Stimulated activated naive CD8-positive, alpha-beta T cell treated with anti-CD3 and anti-CD28 coated beads, Interleukin-15, Interleukin-2, amounts not matched to agents 100 U/mL and 50 U/mL, for 24 hours (primary cell): ENCODE results near the gene CPNE4.
"Not testable (repeated sequence)": the region's sequence is repeated elsewhere in the genome, so short reads cannot be mapped to it uniquely, and the experiment has no call there.

ENCODE experiments used
- ATAC-seq: fragments of 150-1000 bp; cut with Tn5 transposase; one replicate; pipeline ENCODE4 v1.10.0; 2021
- DNase-seq: peaks from one replicate; pipeline ENCODE4 v3.0.0; 2021

The CPNE4 gene

GRCh38 chr3:132016061-132017041 lies 18.5 kb downstream of the CPNE4 start:
- no peak for DNase-seq

DNA sequence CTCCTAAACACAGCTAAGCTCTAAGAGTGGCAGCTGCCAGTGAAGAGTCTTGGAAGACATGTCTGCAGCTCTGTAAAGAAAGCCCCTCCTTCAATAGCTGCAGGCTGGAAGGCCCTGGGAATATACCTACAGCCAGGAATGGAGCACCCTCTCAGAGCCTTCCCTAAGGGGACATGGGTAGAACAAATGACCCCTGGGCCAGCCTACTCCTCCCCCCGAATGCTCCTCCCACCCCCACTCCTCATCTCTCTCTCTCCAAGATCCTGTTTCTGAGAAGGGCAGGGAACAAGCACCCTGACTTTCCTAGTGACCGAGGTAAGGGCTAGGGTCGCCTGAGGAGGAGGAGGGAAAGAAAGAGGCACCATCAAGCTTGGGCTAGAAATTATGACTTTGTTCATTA lies 20.7 kb downstream of the CPNE4 start:
- ATAC-seq: no peak

More at GRCh38 chr3:132016061-132017041, 18.5 kb downstream of the CPNE4 start:
- no peak for ATAC-seq

DNA sequence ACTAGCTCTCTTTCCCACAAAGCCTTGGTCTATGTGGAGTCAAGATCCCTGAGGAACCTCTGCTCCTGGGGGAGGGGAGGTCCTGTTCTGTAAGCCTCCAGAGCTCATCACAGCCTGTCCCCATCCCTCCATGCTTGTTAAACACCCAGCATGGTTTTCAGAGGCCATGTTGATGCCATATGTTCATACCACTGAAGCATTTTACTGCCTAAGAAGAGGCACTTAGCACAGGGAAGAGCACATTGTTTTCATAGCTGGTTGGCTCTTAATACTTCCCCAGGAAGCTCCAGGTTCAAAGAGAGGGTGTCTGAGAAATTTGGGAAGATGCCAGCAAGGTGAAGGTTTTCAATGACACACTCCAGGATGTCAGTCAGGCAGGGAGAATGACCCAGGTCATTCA lies 25.6 kb downstream of the CPNE4 start:
- no peak for DNase-seq

More for the DNA sequence above, 20.7 kb downstream of the CPNE4 start:
- no peak for DNase-seq

GRCh38 chr3:132008837-132009236 lies 26.0 kb downstream of the CPNE4 start:
- no peak for ATAC-seq

More for the DNA sequence above, 25.6 kb downstream of the CPNE4 start:
- no peak for ATAC-seq

DNA sequence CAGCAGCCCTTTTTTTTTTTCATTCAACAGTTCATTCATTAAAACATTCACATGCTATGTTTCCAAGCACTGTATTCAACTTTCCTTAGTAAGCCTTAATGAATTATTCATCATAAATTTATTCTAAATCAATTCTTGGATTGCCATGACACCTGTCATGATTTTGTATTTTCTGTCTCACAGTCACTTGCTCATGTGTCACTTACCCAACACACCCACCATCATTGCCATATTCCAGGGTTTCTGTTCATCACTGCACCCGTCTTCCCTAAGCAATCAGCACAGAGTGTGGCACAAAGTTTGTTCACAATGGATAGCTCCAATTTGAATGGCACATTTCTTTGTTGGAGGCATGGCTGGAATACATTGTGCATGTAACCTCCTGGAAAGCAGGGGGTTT lies 27.2 kb downstream of the CPNE4 start:
- DNase-seq: no peak
- ATAC-seq: no peak

More at GRCh38 chr3:132008837-132009236, 26.0 kb downstream of the CPNE4 start:
- DNase-seq: no peak

DNA sequence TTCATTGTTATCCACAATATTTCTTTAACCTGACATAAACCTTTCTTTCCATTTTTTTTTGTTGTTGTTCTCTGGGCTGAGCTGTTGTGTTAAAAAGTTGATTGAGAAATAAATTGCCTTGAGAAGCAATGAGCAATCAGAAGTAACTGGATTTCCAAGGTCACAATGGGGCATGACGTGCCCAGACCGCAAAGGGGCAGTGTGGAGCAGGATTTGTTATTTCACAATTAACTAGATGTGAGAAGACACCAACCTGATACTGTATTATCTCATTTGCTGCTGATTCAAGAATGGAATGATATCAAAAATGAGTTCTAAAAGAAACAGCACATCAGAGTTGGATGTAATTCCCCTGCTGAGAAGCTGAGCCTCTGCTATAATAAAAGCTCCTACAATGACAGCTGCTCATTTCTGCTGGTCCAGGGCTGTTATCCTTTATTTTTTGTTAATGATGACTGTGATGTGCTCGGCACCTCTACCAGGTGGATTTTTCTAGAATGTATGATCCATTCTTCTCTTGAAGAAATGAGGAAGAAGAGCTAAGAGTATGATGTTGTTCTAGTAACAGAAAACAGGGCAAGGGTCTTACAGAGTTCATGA lies 28.1 kb downstream of the CPNE4 start:
- ATAC-seq: no peak
- peak; percentile 21 for DNase-seq

DNA sequence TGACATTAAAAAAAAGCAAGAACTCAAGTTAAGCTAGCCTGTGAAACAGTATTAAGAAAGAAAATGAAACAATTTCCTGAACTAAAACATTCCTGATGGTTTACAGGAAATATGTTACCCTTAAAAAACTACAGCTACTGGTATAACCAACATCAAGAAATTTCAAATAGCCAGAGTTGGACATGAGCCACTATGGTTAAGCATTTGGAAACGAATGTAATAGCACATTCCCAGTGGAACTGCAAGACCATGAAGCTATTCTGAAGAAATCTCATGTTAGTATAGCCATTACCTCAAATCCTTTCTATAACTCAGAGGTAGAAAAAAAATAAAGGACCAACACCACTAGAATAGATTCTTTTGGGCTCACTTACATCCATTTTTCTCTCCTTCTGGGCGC lies 30.2 kb downstream of the CPNE4 start:
- ATAC-seq: no peak
- DNase-seq: no peak

DNA sequence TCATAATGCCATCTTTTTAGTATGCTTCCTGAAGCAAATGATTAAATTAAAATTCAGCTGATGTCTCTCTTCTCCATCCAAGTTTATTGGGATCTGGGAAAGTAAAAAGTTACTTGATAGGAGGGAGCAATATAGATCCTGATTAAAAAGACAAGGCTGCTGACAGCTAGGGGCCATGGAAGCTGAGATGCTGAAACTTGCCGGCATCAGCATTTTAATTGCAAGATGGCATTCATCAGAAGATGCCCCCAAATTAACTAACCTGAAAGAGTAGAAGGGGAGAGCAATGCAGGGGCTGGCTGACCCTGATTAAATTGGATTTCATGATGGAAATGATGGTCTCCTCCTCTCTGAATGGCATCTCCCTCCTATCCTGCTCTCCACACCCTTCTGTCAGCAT lies 31.1 kb downstream of the CPNE4 start:
- ATAC-seq (no peak), DNase-seq (no peak)

DNA sequence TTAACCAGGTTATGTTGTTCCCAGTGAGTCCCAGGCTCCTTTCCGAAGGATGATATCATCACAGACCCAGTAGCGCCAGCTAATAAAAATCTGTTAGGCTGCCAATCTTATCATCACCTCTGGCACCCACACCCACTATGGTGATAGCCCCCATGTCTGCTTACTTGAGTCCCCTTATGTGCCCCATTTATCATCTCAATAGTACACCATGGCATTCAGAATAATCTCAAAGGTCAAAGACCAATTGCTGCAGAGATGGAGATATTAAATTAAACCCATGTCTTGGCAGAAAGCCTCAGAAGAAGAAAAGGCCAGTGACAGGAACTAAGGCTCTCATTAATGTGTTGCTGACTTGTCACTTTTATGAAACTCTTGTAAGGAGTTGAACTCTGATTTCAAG lies 32.8 kb downstream of the CPNE4 start:
- DNase-seq: no peak
- no peak for ATAC-seq

DNA sequence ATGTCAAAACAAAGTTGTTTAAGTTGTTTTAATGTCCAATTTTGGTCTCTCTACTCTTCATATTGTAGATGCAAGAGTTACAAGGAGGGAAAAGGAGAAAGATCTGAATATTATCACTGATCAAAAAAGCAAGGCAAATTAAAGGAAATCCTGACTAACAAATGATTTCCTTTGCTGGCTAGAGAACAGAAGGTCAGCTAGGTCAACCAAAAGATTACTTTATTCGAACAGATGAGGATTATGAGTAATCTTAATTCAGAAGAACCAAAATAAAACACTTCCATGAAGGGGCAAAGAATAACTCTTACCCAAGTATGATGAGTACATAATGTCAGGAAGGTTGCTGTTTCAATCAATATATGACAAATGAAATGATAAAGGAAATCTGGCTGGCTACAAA lies 33.8 kb downstream of the CPNE4 start:
- DNase-seq (no peak), ATAC-seq (no peak)

GRCh38 chr3:131998027-131998426 lies 36.8 kb downstream of the CPNE4 start:
- no peak for ATAC-seq
- no peak for DNase-seq

DNA sequence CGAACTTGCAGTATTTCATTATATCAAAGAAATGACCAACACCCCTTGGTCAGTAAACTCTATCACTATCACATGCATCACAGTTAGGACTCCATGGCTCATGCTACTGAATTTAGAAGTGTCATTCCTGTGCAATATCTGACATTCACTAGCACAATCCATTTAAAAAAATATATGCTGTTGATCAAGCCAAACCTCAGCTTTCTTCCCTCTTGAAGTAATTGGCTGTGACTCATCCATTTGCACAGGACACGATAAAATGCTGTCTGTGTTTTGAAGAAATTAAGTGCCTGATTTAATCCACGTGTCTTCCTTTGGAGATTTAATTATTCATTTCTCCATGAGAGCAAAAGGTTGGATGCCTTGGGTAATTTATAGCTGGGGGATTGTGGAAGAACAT lies 38.9 kb downstream of the CPNE4 start:
- no peak for ATAC-seq
- DNase-seq: no peak

DNA sequence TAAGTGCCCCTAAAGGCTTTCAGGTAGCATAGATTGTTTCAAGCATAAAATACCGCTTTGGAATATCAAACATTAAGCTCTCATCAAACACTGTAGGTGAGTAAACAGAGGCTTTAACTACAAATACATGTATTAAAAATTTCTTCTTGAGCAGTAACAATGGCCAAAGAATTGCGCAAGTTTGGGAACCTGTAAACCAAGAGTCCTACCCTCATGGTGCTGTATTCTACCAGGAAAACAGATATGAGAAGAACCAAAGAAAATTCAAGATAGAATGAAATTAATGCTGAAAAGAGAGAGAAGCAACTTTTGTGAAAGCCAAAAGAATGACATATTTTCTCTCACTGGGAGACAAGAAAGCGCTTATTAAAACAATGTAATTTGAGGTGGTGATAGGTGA lies 45.5 kb downstream of the CPNE4 start:
- DNase-seq: no peak
- no peak for ATAC-seq

DNA sequence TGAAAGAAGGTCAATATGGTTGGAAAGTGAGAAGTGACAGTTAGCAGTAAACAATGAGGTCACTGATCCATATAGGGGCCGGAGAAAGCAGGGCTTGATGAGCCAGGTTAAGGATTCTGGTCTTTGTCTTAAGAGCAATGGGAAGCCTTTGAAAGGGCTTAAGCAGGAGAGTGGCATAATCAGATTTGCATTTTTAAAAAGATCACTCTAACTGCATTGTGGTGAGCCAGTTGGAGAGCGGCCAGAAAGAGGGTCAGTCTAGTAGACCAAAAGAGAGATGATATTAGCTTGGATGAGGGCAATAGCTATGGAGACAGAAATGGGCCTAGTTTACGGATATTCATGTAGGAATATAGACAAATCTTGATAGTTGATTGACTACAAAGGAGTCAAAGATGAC lies 46.6 kb downstream of the CPNE4 start:
- DNase-seq (no peak), ATAC-seq (no peak)

DNA sequence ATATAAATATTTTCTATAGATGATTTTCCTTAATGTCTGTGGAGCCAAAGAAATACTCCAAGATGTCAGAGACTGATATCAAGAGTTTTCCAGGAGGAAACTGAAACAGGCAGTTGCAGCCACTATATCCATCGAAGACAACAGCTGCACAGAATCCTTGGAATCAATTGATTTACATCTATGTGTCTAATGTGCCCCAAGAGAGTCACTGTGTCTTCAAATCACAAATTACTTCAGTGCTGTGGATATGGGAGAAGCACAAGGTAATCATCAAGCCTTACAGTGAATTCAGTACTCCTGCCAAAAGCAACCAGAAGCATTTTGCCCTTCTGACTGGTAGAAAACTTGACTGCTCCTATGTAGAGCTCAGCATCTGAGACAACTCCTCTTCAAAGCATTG lies 51.1 kb downstream of the CPNE4 start:
- ATAC-seq (no peak), DNase-seq (no peak)

- DNase-seq: no peak
- ATAC-seq: no peak
Measured at GRCh38 chr3:131981323-131981722, 53.5 kb downstream of the CPNE4 start.

GRCh38 chr3:131976448-131976847 lies 58.4 kb downstream of the CPNE4 start:
- ATAC-seq (no peak), DNase-seq (no peak)

DNA sequence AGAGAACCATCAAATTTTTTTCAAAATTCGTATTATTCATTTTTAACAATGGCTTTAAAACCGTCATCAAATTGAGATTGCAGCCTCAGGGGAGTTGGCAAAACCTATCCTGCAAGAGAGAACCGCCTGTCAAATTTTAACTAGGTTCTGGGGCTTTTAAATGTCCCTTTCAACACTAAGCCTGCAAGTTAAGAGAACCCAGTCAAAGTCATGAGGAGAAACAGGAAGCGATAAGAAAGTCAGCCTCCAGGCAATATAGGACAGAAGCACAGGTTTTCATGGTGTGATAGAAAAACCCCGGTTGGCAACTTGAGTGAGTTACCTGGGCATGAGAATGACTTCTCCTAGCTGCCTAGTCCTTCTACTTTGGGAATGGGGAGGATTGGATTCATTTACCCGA lies 59.8 kb downstream of the CPNE4 start:
- no peak for ATAC-seq

GRCh38 chr3:131973731-131974130 lies 61.1 kb downstream of the CPNE4 start:
- no peak for ATAC-seq
- DNase-seq: no peak

More for the DNA sequence above, 59.8 kb downstream of the CPNE4 start:
- no peak for DNase-seq

DNA sequence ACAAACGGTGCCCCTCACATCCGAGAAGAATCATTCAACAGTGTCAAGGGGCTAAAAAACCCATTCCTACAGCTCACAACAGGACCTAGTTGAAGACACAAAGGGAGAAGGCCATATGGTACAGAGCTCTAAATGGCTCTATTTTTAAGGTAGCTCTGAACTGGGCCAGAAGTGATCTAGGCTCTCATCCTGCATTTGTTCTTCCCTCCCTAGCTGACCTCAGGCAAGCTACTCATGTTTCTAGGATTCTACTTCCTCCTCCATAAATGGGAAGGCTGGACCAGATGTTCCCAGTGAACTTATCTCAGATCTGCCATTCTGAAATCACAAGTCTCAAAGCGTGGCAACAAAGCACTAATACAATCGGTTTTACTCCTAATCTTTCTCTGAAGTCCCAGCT lies 62.3 kb downstream of the CPNE4 start:
- no peak for DNase-seq
- no peak for ATAC-seq

- DNase-seq (no peak), ATAC-seq (no peak)
Measured at GRCh38 chr3:131972091-131972490, 62.7 kb downstream of the CPNE4 start.

DNA sequence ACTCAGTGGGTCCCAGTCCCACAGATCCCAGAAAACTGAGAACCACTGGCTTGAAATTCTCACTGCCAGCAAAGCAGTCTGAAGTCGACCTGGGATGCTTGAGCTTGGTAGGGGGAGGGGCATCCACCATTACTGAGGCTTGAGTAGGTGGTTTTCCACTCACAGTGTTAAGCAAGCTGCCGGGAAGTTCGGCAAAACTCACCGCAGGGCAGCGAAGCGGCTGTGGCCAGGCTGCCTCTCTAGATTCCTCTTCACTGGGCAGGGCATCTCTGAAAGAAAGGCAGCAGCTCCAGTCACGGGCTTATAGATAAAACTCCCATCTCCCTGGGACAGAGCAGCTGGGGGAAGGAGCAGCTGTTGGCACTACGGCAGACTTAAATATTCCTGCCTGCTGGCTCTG lies 71.4 kb downstream of the CPNE4 start:
- not testable (repeated sequence) for ATAC-seq, DNase-seq

DNA sequence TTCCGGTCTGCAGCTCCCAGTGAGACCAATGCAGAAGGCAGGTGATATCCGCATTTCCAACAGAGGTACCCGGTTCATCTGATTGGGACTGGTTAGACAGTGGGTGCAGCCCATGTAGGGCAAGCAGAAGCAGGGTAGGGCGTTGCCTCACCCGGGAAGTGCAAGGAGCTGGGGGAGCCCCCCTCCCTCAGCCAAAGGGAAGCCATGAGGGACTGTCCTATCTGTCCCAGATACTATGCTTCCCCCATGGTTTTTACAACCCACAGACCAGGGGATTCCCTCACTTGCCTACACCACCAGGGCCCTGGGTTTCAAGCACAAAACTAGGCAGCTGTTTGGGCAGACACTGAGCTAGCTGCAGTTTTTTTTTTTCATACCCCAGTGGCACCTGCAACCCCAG lies 71.8 kb downstream of the CPNE4 start:
- ATAC-seq (no peak), DNase-seq (no peak)

- DNase-seq (no peak), ATAC-seq (no peak)
Measured at GRCh38 chr3:131960324-131960723, 74.5 kb downstream of the CPNE4 start.
